OCI-LY3 (cell line): ENCODE measurements around the gene FMNL2.

Experiments used
- H2AFZ ChIP-seq: fragments of 200-600, 300-600 bp; shearing (Covaris generic); 2 replicates; pipeline ENCODE4 v1.6.0; 2014; ENCODE audit warnings: antibody characterized with exemption, low read depth, low read length
- H3K27ac ChIP-seq: fragments of 200-600, 300-600 bp; sonication (generic); 2 replicates; pipeline ENCODE4 v1.5.1; 2014; ENCODE audit warnings: mild to moderate bottlenecking, low read length, moderate library complexity, mixed read lengths
- H3K27me3 ChIP-seq: fragments of 200-600, 300-600 bp; sonication (generic); 2 replicates; pipeline ENCODE4 v1.6.1; 2014; ENCODE audit warnings: low read depth, low read length, mixed read lengths
- H3K36me3 ChIP-seq: fragments of 200-600, 300-600 bp; sonication (generic); replicated peaks from 2 replicates; pipeline ENCODE3; 2014; ENCODE audit warnings: low read depth, low read length, mixed read lengths
- H3K4me1 ChIP-seq: fragments of 300-600, 200-600 bp; sonication (generic); 2 replicates; pipeline ENCODE4 v1.6.1; 2014; ENCODE audit warnings: low read length, mixed read lengths
- H3K4me2 ChIP-seq: fragments of 200-600, 300-600 bp; sonication (generic); 2 replicates; pipeline ENCODE4 v1.6.1; 2014; ENCODE audit warnings: low read length, mixed read lengths
- H3K4me3 ChIP-seq: fragments of 300-600, 200-600 bp; sonication (generic); 2 replicates; pipeline ENCODE4 v1.5.1; 2014; ENCODE audit warnings: antibody characterized with exemption, mild to moderate bottlenecking, low read length, moderate library complexity
- H3K79me2 ChIP-seq: fragments of 300-600, 200-600 bp; shearing (Covaris generic); 2 replicates; pipeline ENCODE4 v1.6.1; 2014; ENCODE audit warnings: mild to moderate bottlenecking, low read length, mixed read lengths
- H3K9ac ChIP-seq: fragments of 300-600, 200-600 bp; shearing (Covaris generic); 2 replicates; pipeline ENCODE4 v1.6.0; 2014; ENCODE audit warnings: mild to moderate bottlenecking, low read length, moderate library complexity
- H3K9me3 ChIP-seq: fragments of 200-600, 300-600 bp; shearing (Covaris generic); 2 replicates; pipeline ENCODE4 v1.6.1; 2014; ENCODE audit warnings: low read length, mixed read lengths; ENCODE audit not compliant: insufficient read depth
- H4K20me1 ChIP-seq: fragments of 200-600, 300-600 bp; sonication (generic); 2 replicates; pipeline ENCODE4 v1.6.1; 2016; ENCODE audit warnings: low read length, mixed read lengths; ENCODE audit not compliant: insufficient read depth
- EZH2phosphoT487 ChIP-seq: fragments of 200-600 bp; shearing (Covaris generic); IDR thresholded peaks from 2 replicates; pipeline ENCODE4 v1.6.1; 2018; ENCODE audit warnings: antibody characterized with exemption, mixed run types, low read depth
- TF ChIP-seq, protein P1 (sequence below): fragments of 200-600, 300-600 bp; sonication (generic); IDR thresholded peaks from 2 replicates; pipeline ENCODE4 v1.5.1; 2014; ENCODE audit warnings: antibody characterized with exemption, low read length, low read depth

The FMNL2 gene

DNA sequence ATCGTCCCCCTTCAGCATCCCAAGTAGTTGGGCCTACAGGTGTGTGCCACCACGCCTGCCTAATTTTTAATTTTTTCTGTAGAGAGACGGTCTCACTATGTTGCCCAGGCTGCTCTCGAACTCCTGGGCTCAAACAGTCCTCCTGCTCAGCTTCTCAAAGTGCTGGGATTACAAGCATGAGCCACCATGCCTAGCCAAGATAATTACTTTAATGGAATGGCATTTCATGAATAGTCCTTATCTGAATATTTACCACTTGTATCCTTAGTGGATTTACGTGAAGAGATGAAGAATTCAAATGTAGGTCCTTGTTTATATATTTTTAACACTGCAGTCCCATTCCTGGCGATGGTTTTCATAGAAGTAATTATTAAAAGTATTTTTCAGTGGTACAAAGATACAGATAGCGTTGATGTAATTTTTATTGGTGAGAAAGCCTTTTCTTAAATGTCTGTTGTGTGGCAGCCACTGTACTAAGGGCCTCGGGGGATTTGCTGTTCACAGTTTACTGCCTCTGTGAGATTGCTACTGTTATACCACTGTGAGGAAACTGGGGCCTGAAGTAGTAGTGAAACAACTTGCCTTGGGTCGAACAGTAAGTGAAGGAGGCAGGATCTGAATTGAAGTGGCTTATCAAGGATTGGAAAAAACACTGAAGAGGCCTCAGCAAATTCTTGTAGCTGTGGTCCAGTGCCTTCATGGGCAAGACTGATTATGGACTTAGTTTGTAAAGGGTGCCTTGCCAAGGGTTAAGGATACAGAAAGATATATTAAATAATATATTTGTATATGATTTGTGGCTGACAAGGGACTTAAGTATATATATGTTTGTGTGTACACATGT is 231.1 kb downstream of the FMNL2 start:
- Histone ChIP-seq H4K20me1 (no peaks in the 10 kb centered on the region), H3K4me2 (peak overlapping the region; percentile 56), H3K9ac (no peak overlapping the region), H2AFZ (no peak overlapping the region), H3K36me3 (no peaks in the 10 kb centered on the region), H3K4me3 (no peak overlapping the region), H3K27me3 (no peaks in the 10 kb centered on the region), H3K27ac (no peak overlapping the region), H3K4me1 (peaks cover 18% of the 10 kb centered on the region), H3K79me2 (no peaks in the 10 kb centered on the region), H3K9me3 (no peaks in the 10 kb centered on the region)
- TF ChIP-seq, protein P1, sequence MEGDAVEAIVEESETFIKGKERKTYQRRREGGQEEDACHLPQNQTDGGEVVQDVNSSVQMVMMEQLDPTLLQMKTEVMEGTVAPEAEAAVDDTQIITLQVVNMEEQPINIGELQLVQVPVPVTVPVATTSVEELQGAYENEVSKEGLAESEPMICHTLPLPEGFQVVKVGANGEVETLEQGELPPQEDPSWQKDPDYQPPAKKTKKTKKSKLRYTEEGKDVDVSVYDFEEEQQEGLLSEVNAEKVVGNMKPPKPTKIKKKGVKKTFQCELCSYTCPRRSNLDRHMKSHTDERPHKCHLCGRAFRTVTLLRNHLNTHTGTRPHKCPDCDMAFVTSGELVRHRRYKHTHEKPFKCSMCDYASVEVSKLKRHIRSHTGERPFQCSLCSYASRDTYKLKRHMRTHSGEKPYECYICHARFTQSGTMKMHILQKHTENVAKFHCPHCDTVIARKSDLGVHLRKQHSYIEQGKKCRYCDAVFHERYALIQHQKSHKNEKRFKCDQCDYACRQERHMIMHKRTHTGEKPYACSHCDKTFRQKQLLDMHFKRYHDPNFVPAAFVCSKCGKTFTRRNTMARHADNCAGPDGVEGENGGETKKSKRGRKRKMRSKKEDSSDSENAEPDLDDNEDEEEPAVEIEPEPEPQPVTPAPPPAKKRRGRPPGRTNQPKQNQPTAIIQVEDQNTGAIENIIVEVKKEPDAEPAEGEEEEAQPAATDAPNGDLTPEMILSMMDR, result no peak
- no peak for TF ChIP-seq EZH2phosphoT487

DNA sequence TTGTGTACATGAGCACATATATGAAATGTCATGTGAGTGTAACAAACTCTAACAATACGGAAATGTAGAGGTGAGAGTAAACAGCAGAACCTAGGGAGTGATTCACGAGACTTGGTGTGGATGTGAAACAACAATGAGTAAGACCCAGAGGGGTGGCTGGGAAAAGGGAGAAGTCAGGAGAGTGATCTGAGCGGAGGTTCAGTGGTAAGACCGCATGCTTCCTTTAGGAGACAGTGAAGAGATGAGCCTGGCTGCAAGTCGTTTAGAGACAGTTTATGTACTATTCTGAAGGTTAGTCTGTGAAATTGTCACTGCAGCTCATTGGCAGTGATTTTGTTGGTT is 231.7 kb downstream of the FMNL2 start:
- Histone ChIP-seq H3K4me3 (peak overlapping the region; percentile 10; the same call in 1 of the 2 replicates), H3K4me1 (peaks cover 18% of the 10 kb centered on the region), H3K79me2 (no peaks in the 10 kb centered on the region), H3K27ac (no peak overlapping the region), H3K4me2 (peak overlapping the region; percentile 56), H2AFZ (no peak overlapping the region), H3K9ac (0 out of 2 replicates have a peak overlapping the region, but pooled peaks have one; percentile 14), H4K20me1 (no peaks in the 10 kb centered on the region), H3K36me3 (no peaks in the 10 kb centered on the region), H3K27me3 (no peaks in the 10 kb centered on the region), H3K9me3 (no peaks in the 10 kb centered on the region)
- TF ChIP-seq, protein P1, result no peak
- TF ChIP-seq EZH2phosphoT487, result no peak

DNA sequence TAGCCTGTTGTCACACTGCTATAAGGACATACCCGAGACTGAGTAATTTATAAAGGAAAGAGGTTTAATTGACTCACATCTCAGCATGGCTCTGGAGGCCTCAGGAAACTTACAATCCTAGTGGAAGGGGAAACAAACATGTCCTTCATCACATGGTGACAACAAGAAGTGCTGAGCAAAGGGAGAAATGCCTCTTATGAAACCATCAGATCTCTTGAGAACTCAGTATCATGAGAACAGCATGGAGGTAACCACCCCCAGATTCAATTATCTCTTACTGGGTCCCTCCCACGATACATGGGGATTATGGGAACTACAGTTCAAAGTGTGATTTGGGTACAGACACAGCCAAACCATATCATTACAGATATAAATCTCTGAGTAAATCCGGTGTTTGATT is 233.6 kb downstream of the FMNL2 start:
- Histone ChIP-seq H3K9ac (no peak overlapping the region), H3K4me3 (no peak overlapping the region), H4K20me1 (no peaks in the 10 kb centered on the region), H3K4me1 (peaks cover 27% of the 10 kb centered on the region), H2AFZ (no peak overlapping the region), H3K9me3 (no peaks in the 10 kb centered on the region), H3K27ac (no peak overlapping the region), H3K27me3 (no peaks in the 10 kb centered on the region), H3K36me3 (no peaks in the 10 kb centered on the region), H3K4me2 (no peak overlapping the region), H3K79me2 (no peaks in the 10 kb centered on the region)
- TF ChIP-seq EZH2phosphoT487, result no peak
- TF ChIP-seq, protein P1, result no peak

DNA sequence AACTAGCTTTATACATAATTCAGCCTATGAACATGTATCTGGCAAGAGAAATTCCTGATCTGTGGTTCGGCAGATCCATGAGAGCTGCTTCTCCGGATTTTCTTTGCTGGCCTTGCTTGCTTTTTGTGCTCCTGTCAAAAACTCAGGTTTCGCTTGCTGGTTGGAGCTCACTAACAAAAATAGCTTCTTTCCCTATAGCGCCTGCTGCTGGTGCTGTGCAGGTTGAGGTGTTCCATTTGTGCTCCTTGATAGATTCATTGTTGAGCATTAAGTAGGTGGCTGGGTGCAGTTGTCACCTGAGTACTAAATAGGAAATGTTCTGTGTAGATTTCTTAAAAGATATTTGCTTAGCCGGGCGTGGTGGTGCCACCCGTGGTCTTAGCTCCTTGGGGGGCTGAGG is 234.2 kb downstream of the FMNL2 start:
- no peak overlapping the region for H3K4me2 ChIP-seq
- TF ChIP-seq, protein P1, result no peak
- TF ChIP-seq EZH2phosphoT487, result no peak
- H3K27ac ChIP-seq, result no peak overlapping the region
- no peak overlapping the region for H3K4me3 ChIP-seq
- no peaks in the 10 kb centered on the region for H4K20me1 ChIP-seq
- no peak overlapping the region for H3K9ac ChIP-seq
- no peaks in the 10 kb centered on the region for H3K79me2 ChIP-seq
- no peaks in the 10 kb centered on the region for H3K36me3 ChIP-seq
- no peaks in the 10 kb centered on the region for H3K9me3 ChIP-seq
- H3K4me1 ChIP-seq, result peaks cover 29% of the 10 kb centered on the region
- H2AFZ ChIP-seq, result no peak overlapping the region
- no peaks in the 10 kb centered on the region for H3K27me3 ChIP-seq
